K562 (cell line): Measurements from ENCODE around the gene KCP. TPM values are rescaled to one million over a fixed set of nuclear protein-coding genes. Genes with fewer than 3 reads are reported as not detected.

Experiments
- ARID3A ChIP-seq: IDR thresholded peaks from 2 replicates; pipeline ENCODE4 v1.6.1; 2012; ENCODE audit warnings: low read depth, low read length, improper control_type of control experiment, borderline replicate concordance
- ATF1 ChIP-seq, 2 experiments: fragments of 450-650 bp in 1 of 2; IDR thresholded peaks; 2 replicates each; pipeline ENCODE4 v1.6.1; 2016; ENCODE audit warnings: missing compliant biosample characterization in 1 of 2, missing genetic modification characterization in 1 of 2
- ERF ChIP-seq: fragments of 450-650 bp; formaldehyde crosslinking; IDR thresholded peaks from 2 replicates; pipeline ENCODE4 v1.4.0; 2020; ENCODE audit warnings: mild to moderate bottlenecking, mixed read lengths
- ETS1 ChIP-seq: conservative IDR thresholded peaks from 2 replicates; pipeline ENCODE4 v1.6.1; 2011; ENCODE audit warnings: low read depth, mild to moderate bottlenecking, low read length; ENCODE audit not compliant: control insufficient read depth
- ID3 ChIP-seq, 2 experiments: fragments of 250-450 bp in 1 of 2; fragments of 450-650 bp in 1 of 2; sonication (Bioruptor Pico) in 1 of 2; IDR thresholded peaks; 2 replicates each; pipeline versions ENCODE4 v1.6.1 to v1.8.0; 2016 to 2021; ENCODE audit warnings: mild to moderate bottlenecking in 2 of 2, moderate library complexity in 2 of 2, missing compliant biosample characterization in 1 of 2, missing genetic modification characterization in 1 of 2
- POLR2B ChIP-seq: fragments of 450-650 bp; IDR thresholded peaks from 2 replicates; pipeline ENCODE4 v1.6.1; 2018; ENCODE audit warnings: low read depth; ENCODE audit not compliant: partially characterized antibody
- POLR2H ChIP-seq: IDR thresholded peaks from 2 replicates; pipeline ENCODE4 v1.6.1; 2016; ENCODE audit warnings: missing genetic modification characterization, low read depth, mild to moderate bottlenecking, control low read depth, missing compliant biosample characterization, moderate library complexity
- SIRT6 ChIP-seq: IDR thresholded peaks from one replicate; pipeline ENCODE4 v1.6.1; 2012; ENCODE audit warnings: low read depth, mild to moderate bottlenecking, control low read depth, inconsistent platforms, low read length, moderate library complexity
- THAP12 ChIP-seq: fragments of 250-450 bp; sonication (Bioruptor Pico); IDR thresholded peaks from 2 replicates; pipeline ENCODE4 v1.9.0; 2021; ENCODE audit warnings: mild to moderate bottlenecking, inconsistent platforms
- ZC3H11A ChIP-seq: IDR thresholded peaks from 2 replicates; pipeline ENCODE4 v1.6.1; 2012; ENCODE audit warnings: low read depth, low read length, improper control_type of control experiment
- ZNF12 ChIP-seq: sonication (generic); formaldehyde crosslinking; IDR thresholded peaks from 2 replicates; pipeline ENCODE4 v1.4.0; 2020; ENCODE audit warnings: mild to moderate bottlenecking, missing genetic modification reagents
- ZNF133 ChIP-seq: fragments of 250-450 bp; sonication (Bioruptor Pico); IDR thresholded peaks from 2 replicates; pipeline ENCODE4 v1.4.0; 2020; ENCODE audit warnings: mild to moderate bottlenecking
- ZNF639 ChIP-seq, 2 experiments: fragments of 200-800 bp in 1 of 2; sonication (Bioruptor generic) in 1 of 2; sonication (generic) in 1 of 2; formaldehyde crosslinking in 1 of 2; IDR thresholded peaks in 1 of 2; conservative IDR thresholded peaks in 1 of 2; 2 replicates each; pipeline versions ENCODE4 v1.5.0 to v1.6.1; 2016 to 2020; ENCODE audit warnings: missing compliant biosample characterization in 1 of 2, missing genetic modification characterization in 1 of 2, missing genetic modification reagents in 1 of 2
- polyA plus RNA-seq, 8 experiments: library from polyadenylated mRNA; depleted of rRNA in 4 of 8; stranded (reverse) in 5 of 8; unstranded in 3 of 8; fragments of >200 nt; fragmentation: Nextera tagmentation in 2 of 8; fragmentation: Illumina TruSeq in 1 of 8; extraction: Ambion mirVana in 2 of 8; extraction: Trizol in 1 of 8; gene quantifications; 2 replicates each; pipeline versions ENCODE4 v1.2.1 to v1.2.3, GENCODE V29; 2011 to 2014; ENCODE audit warnings: inconsistent platforms in 1 of 8, missing spikeins in 1 of 8
- total RNA-seq, 7 experiments: library from RNA; depleted of rRNA in 6 of 7; stranded (reverse); fragments of >200 nt in 6 of 7; fragmentation: Illumina TruSeq in 2 of 7; extraction: Trizol in 2 of 7; gene quantifications; 2 replicates each; pipeline versions ENCODE4 v1.2.1 to v1.2.3, GENCODE V29; 2011 to 2021; ENCODE audit warnings: low replicate concordance in 1 of 7

The KCP gene
- total and polyA plus RNA-seq, 9 of the 15 experiments (the other 6 are each of a cell fraction or from before 2014, with no cell fraction given): 0.06 to 0.17 (median 0.12) TPM; not detected in 3

GRCh38 chr7:128830231-128831177, 80.0 kb downstream of the KCP start, which contains the start of gene FLNC (continued):
- no peak for TF ChIP-seq ARID3A
- peak; percentile 67 for TF ChIP-seq THAP12 (CRISPR knock-in tag)
- no peak for TF ChIP-seq SIRT6
- TF ChIP-seq ETS1: 0 out of 2 replicates have a peak, but pooled peaks have one; percentile 26
- TF ChIP-seq ID3 (CRISPR knock-in tag; IDR thresholded peaks at IDR 0.05): no peak
- TF ChIP-seq ID3 (tag; IDR thresholded peaks at IDR 0.05): peak; percentile 41
- TF ChIP-seq ATF1 (CRISPR knock-in tag; IDR thresholded peaks at IDR 0.05): peak; percentile 31; the same call in 1 of the 2 replicates
- peak; percentile 67 for TF ChIP-seq ATF1 (tag; IDR thresholded peaks at IDR 0.05)
- peak in 1 of 2 experiments; percentile 5; a peak in 1 of 4 replicates for TF ChIP-seq ZNF639 (CRISPR knock-in tag; conservative IDR thresholded peaks at IDR 0.05 in 1 of 2, IDR thresholded peaks at IDR 0.05 in 1 of 2)
- peak; percentile 43 for TF ChIP-seq POLR2B
- TF ChIP-seq POLR2H (tag): no peak
- no peak; the same call in none of the 2 replicates for TF ChIP-seq ZNF12
- TF ChIP-seq ZNF133: no peak
- no peak for TF ChIP-seq ZC3H11A
- peak; percentile 80; the same call in 1 of the 2 replicates for TF ChIP-seq ERF (CRISPR knock-in tag)
